A549 (cell line): Measurements from ENCODE around the gene CUL4A. TPM values are rescaled to one million over a fixed set of nuclear protein-coding genes. Genes with fewer than 3 reads are reported as not detected.
"Not testable (repeated sequence)": the region's sequence is repeated elsewhere in the genome, so short reads cannot be mapped to it uniquely, and the experiment has no call there.

Experiments used
- ATAC-seq, 2 experiments: fragments of 200-7000 bp in 1 of 2; fragments of >200 bp in 1 of 2; cut with Nextera tagmentation in 1 of 2; cut with Tn5 transposase in 1 of 2; 3 replicates each; pipeline versions ENCODE4 v1.8.0 to v1.9.1; 2018 to 2020; ENCODE audit warnings: mild to moderate bottlenecking in 1 of 2, moderate library complexity in 1 of 2
- CTCF ChIA-PET: fragments of 300-600 bp; sonication (Branson Sonifier 250); formaldehyde crosslinking; extraction: SDS; loops from one replicate; lab custom pipeline; 2021; ENCODE audit warnings: antibody characterized with exemption, inconsistent platforms; lab: Yijun Ruan, JAX
- POLR2A ChIA-PET: fragments of 350-600 bp; formaldehyde crosslinking; extraction: SDS; loops from one replicate; lab custom pipeline; 2021; ENCODE audit warnings: antibody characterized with exemption, inconsistent platforms; lab: Yijun Ruan, JAX
- DNase-seq, 2 experiments: peaks; one replicate each; pipeline versions ENCODE4 v3.0.0 to v3.0.0-alpha.2; 2011 to 2016; ENCODE audit warnings: low read depth in 1 of 2, low spot score in 1 of 2
- FAIRE-seq: peaks from 2 replicates; lab custom pipeline; 2011; peaks lifted over from hg19 to GRCh38; lab: Jason Lieb, UNC
- H3K27ac ChIP-seq, 2 experiments: fragments of >200 bp; sonication (Bioruptor Twin); formaldehyde crosslinking; 3 replicates each; pipeline ENCODE4 v1.5.1; 2016 to 2017
- H3K4me1 ChIP-seq: fragments of >200 bp; sonication (Bioruptor Twin); formaldehyde crosslinking; 3 replicates; pipeline ENCODE4 v1.6.1; 2016
- H3K4me2 ChIP-seq: fragments of >200 bp; sonication (Bioruptor Twin); formaldehyde crosslinking; 3 replicates; pipeline ENCODE4 v1.6.1; 2016
- H3K4me3 ChIP-seq: fragments of >200 bp; sonication (Bioruptor Twin); formaldehyde crosslinking; 3 replicates; pipeline ENCODE4 v1.5.1; 2016
- H3K9me3 ChIP-seq: fragments of >200 bp; sonication (Bioruptor Twin); formaldehyde crosslinking; 3 replicates; pipeline ENCODE4 v1.6.1; 2016
- ATOH8 ChIP-seq: fragments of 250-450 bp; sonication (Bioruptor Pico); IDR thresholded peaks from 2 replicates; pipeline ENCODE4 v1.5.0; 2020; ENCODE audit warnings: low read depth, mild to moderate bottlenecking, moderate library complexity
- BHLHE40 ChIP-seq: IDR thresholded peaks from 2 replicates; pipeline ENCODE4 v1.6.1; 2012; ENCODE audit warnings: low read depth, low read length, inconsistent platforms
- CHD4 ChIP-seq: fragments of 200-600 bp; sonication (generic); IDR thresholded peaks from 2 replicates; pipeline ENCODE4 v1.6.1; 2016; ENCODE audit warnings: antibody characterized with exemption, mild to moderate bottlenecking, borderline replicate concordance
- CTCF ChIP-seq: fragments of >200 bp; sonication (Bioruptor Twin); formaldehyde crosslinking; IDR thresholded peaks from 3 replicates; pipeline ENCODE4 v1.5.1; 2016
- ELK1 ChIP-seq: fragments of 150-350 bp; IDR thresholded peaks from 2 replicates; pipeline ENCODE4 v1.6.1; 2014; ENCODE audit warnings: low read depth, mild to moderate bottlenecking, low read length
- FOSB ChIP-seq: fragments of 250-450 bp; sonication (Bioruptor Pico); IDR thresholded peaks from 2 replicates; pipeline ENCODE4 v1.5.0; 2020; ENCODE audit warnings: mild to moderate bottlenecking, moderate library complexity
- HEYL ChIP-seq: fragments of 250-450 bp; sonication (Bioruptor Pico); IDR thresholded peaks from 2 replicates; pipeline ENCODE4 v1.8.0; 2021; ENCODE audit warnings: mild to moderate bottlenecking, moderate library complexity
- HOXB5 ChIP-seq: fragments of 250-450 bp; sonication (Bioruptor Pico); IDR thresholded peaks from 2 replicates; pipeline ENCODE4 v1.5.0; 2020; ENCODE audit warnings: mild to moderate bottlenecking, moderate library complexity
- NPAS2 ChIP-seq: fragments of 250-450 bp; sonication (Bioruptor Pico); IDR thresholded peaks from 2 replicates; pipeline ENCODE4 v1.8.0; 2022; ENCODE audit warnings: mild to moderate bottlenecking, moderate library complexity, borderline replicate concordance
- PHF8 ChIP-seq: fragments of 200-600 bp; sonication (generic); IDR thresholded peaks from 2 replicates; pipeline ENCODE4 v1.6.1; 2016; ENCODE audit warnings: low read depth, mild to moderate bottlenecking, antibody characterized with exemption, moderate library complexity, borderline replicate concordance
- RCOR1 ChIP-seq: fragments of 150-350 bp; IDR thresholded peaks from 2 replicates; pipeline ENCODE4 v1.6.1; 2014; ENCODE audit warnings: antibody characterized with exemption, low read length, low read depth
- SMC3 ChIP-seq: fragments of >200 bp; sonication (Bioruptor Twin); formaldehyde crosslinking; IDR thresholded peaks from 3 replicates; pipeline ENCODE4 v1.6.1; 2018; ENCODE audit warnings: inconsistent platforms
- whole genome bisulfite sequencing: methylation state at CpG from one replicate; pipeline ENCODE4 v1.1.6; 2017; ENCODE audit errors: missing lambda C conversion rate; 5-methylcytosine and 5-hydroxymethylcytosine counted together
- polyA plus RNA-seq, 4 experiments: library from polyadenylated mRNA; depleted of rRNA in 3 of 4; stranded (reverse); fragments of >200 nt; fragmentation: RNase III in 1 of 4; extraction: RNeasy Plus Mini Kit Qiagen cat#74134 plus additional on column Dnase treatment in 1 of 4; gene quantifications; 2 replicates in 3 of 4; 3 replicates in 1 of 4; pipeline ENCODE4 v1.2.3, GENCODE V29; 2011 to 2017

The CUL4A gene
- polyA plus RNA-seq, 2 of the 4 experiments (the other 2 are of a cell fraction): 49.6 to 55.4 TPM

GRCh38 chr13:113260996-113261395 is 51.6 kb downstream of the CUL4A start:
- H3K27ac ChIP-seq: no peak overlapping the region
- H3K9me3 ChIP-seq: no peaks in the 10 kb centered on the region
- WGBS: 90% methylated on average over 13 of the region's 13 CpGs
- CTCF ChIA-PET: interaction anchor here (0.7 kb wide), 1 partner anchor 12 kb away, joined by 3 read pairs; no protein-coding TSS in a partner anchor
- H3K4me1 ChIP-seq: no peaks in the 10 kb centered on the region
- DNase-seq (no peak), ATAC-seq (no peak), FAIRE-seq (no peak)
- H3K4me3 ChIP-seq: no peak overlapping the region
- no peak for TF ChIP-seq ELK1
- no peak overlapping the region for H3K4me2 ChIP-seq
- POLR2A ChIA-PET: no interaction called here

GRCh38 chr13:113263016-113263415 is 53.6 kb downstream of the CUL4A start:
- DNase-seq, H3K4me1 ChIP-seq, H3K9me3 ChIP-seq, ATAC-seq, H3K4me3 ChIP-seq, H3K4me2 ChIP-seq, FAIRE-seq, POLR2A ChIA-PET, H3K27ac ChIP-seq, CTCF ChIA-PET: not testable (repeated sequence)
- 96% methylated on average over 14 of the region's 14 CpGs for WGBS

GRCh38 chr13:113267642-113268405 is 58.4 kb downstream of the CUL4A start:
- H3K4me2 ChIP-seq: no peak overlapping the region
- POLR2A ChIA-PET: no interaction called here
- no peak overlapping the region for H3K27ac ChIP-seq
- H3K4me1 ChIP-seq: no peaks in the 10 kb centered on the region
- WGBS: 93% methylated on average over 20 of the region's 20 CpGs
- DNase-seq (no peak), FAIRE-seq (no peak)
- H3K9me3 ChIP-seq: no peaks in the 10 kb centered on the region
- TF ChIP-seq RCOR1 (no peak), HEYL (CRISPR knock-in tag) (no peak), CHD4 (no peak), ATOH8 (CRISPR knock-in tag) (no peak), BHLHE40 (no peak), NPAS2 (no peak), SMC3 (no peak), HOXB5 (CRISPR knock-in tag) (no peak), CTCF (no peak), PHF8 (no peak)
- TF ChIP-seq, all 56 proteins: peak for 0
- ATAC-seq: peak; percentile 34 to 45; a peak in 4 of 6 replicates
- CTCF ChIA-PET: no interaction called here
- no peak overlapping the region for H3K4me3 ChIP-seq

- 98% methylated on average over 2 of the region's 2 CpGs for WGBS
- Histone ChIP-seq H3K4me3 (no peak overlapping the region), H3K27ac (no peak overlapping the region), H3K9me3 (no peaks in the 10 kb centered on the region), H3K4me2 (no peak overlapping the region), H3K4me1 (no peaks in the 10 kb centered on the region)
- ChIA-PET CTCF (no interaction called here), POLR2A (interaction anchor here (0.6 kb wide), 1 partner anchor 14 kb away, joined by 4 read pairs; no protein-coding TSS in a partner anchor)
- no peak for FAIRE-seq
- ATAC-seq: no peak
- TF ChIP-seq NPAS2 (no peak), ELK1 (no peak), HOXB5 (CRISPR knock-in tag) (no peak), FOSB (CRISPR knock-in tag) (no peak)
- DNase-seq: no peak
Measured at GRCh38 chr13:113272031-113272430, 62.6 kb downstream of the CUL4A start.
